ENCODE data around the gene EVA1C. TPM values are rescaled to one million over a fixed set of nuclear protein-coding genes. Genes with fewer than 3 reads are reported as not detected.
A peak's percentile ranks its signal among the peaks of the same experiment; 100 is the strongest.
"Not testable (repeated sequence)": the region's sequence is repeated elsewhere in the genome, so short reads cannot be mapped to it uniquely, and the experiment has no call there.

Gene EVA1C
- total RNA-seq, 3 donors from 2014 or later (not counting 1 experiment from before 2014, with no cell fraction given): 14.7 to 27.8 (median 15.8) TPM

DNA sequence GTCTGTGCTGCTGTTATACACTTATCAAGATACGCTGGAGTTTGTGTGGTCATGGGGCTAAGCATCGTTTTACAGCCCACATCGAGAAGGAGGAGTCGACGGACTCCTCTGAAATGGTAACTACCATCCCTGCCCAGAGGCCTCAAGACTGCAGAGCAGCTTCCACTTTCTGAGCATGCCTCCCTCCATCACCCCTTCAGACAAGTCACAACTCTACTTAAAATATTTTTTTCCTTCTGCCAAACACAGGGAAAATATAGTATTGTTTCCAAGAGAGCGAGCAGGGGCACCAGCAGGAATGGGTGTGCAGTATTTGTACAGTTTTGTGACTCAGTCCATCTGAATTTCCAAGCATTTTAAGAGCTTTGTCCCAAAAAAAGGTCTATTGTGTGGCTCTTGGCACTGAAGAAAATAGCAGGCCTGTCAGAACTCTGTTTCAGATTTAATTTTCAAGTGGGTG lies 14.1 kb downstream of the EVA1C start:
- Histone ChIP-seq H3K4me3 (ENCODE audit: low read length) (no peak overlapping the region), H3K36me3 (ENCODE audit: control insufficient read depth, insufficient read depth, low read length) (no peaks in the 10 kb centered on the region), H3K9me3 (ENCODE audit: control insufficient read depth, insufficient read depth, low read length) (no peaks in the 10 kb centered on the region), H3K27ac (ENCODE audit: low read length) (no peak overlapping the region), H3K27me3 (ENCODE audit: control insufficient read depth, insufficient read depth, low read length) (no peaks in the 10 kb centered on the region), H3K4me1 (ENCODE audit: control insufficient read depth, insufficient read depth, low read length) (no peaks in the 10 kb centered on the region)
- 91% methylated on average over 6 of the region's 6 CpGs for WGBS (ENCODE audit: insufficient coverage)
- DNase-seq (no peak), ATAC-seq (no peak)
- Mint-ChIP-seq H3K4me1 (peaks cover 7% of the 10 kb centered on the region in 2 donors), H3K9me3 (peaks cover 0 to 4% of the 10 kb centered on the region in 2 donors), H3K27ac (no peak overlapping the region), H3K4me3 (no peak overlapping the region), H3K27me3 (ENCODE audit: low read depth in 2 of 2) (no peaks in the 10 kb centered on the region), H3K36me3 (no peaks in the 10 kb centered on the region)
- no peak for TF ChIP-seq CTCF (IDR thresholded peaks at IDR 0.05)
- intact Hi-C loops (cut with micrococcal nuclease): no loop called here

GRCh38 chr21:32427958-32428623 lies 15.6 kb downstream of the EVA1C start:
- Histone ChIP-seq H3K27ac (ENCODE audit: low read length) (no peak overlapping the region), H3K27me3 (ENCODE audit: control insufficient read depth, insufficient read depth, low read length) (no peaks in the 10 kb centered on the region), H3K36me3 (ENCODE audit: control insufficient read depth, insufficient read depth, low read length) (no peaks in the 10 kb centered on the region), H3K4me1 (ENCODE audit: control insufficient read depth, insufficient read depth, low read length) (no peaks in the 10 kb centered on the region), H3K4me3 (ENCODE audit: low read length) (no peak overlapping the region), H3K9me3 (ENCODE audit: control insufficient read depth, insufficient read depth, low read length) (no peaks in the 10 kb centered on the region)
- intact Hi-C loops (cut with micrococcal nuclease): no loop called here
- H3K27ac Mint-ChIP-seq: no peak overlapping the region
- H3K27me3 Mint-ChIP-seq (ENCODE audit: low read depth in 2 of 2): no peaks in the 10 kb centered on the region
- DNase-seq: no peak
- TF ChIP-seq CTCF (IDR thresholded peaks at IDR 0.05): no peak
- peaks cover 15 to 16% of the 10 kb centered on the region in 2 donors for H3K4me1 Mint-ChIP-seq
- H3K9me3 Mint-ChIP-seq: no peaks in the 10 kb centered on the region
- ATAC-seq: no peak
- 82% methylated on average over 10 of the region's 10 CpGs for WGBS (ENCODE audit: insufficient coverage)
- no peak overlapping the region for H3K4me3 Mint-ChIP-seq
- no peaks in the 10 kb centered on the region for H3K36me3 Mint-ChIP-seq

DNA sequence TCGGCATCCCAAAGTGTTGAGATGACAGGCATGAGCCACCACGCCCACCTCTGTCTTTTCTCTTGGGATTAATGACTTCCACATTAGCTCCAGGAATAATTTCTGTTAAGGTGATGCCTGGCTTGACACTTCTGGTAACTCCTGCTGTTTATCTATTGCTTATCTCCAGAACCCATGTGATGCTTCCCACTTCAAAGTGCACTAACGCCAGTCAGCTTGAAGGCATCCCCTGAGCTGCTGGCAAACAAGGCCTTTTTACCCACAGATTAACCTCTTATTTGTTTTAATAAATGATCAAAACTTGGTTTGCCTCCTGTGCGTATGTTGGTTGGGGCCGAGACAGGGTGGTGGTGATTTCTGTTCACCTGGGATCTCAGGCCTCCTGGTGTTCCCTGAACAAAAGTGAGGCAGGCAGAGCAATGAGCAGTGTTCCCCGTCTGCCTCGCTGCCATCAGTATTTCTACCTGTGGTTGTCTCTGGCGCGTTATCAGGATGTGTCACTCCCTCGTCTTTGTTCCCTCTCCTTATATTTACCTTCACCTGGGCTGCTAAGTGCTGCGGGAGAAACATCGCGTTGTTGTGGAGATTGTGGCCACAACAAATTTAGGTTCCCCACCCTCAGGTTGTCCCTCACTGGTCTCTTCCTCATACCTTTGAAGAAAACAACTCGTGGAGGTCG lies 20.6 kb downstream of the EVA1C start:
- H3K36me3 ChIP-seq (ENCODE audit: control insufficient read depth, insufficient read depth, low read length); H3K27me3 Mint-ChIP-seq (ENCODE audit: low read depth in 2 of 2); H3K4me3 ChIP-seq (ENCODE audit: low read length); H3K36me3 Mint-ChIP-seq; intact Hi-C loops (cut with micrococcal nuclease); H3K4me3 Mint-ChIP-seq; H3K4me1 ChIP-seq (ENCODE audit: control insufficient read depth, insufficient read depth, low read length); H3K9me3 ChIP-seq (ENCODE audit: control insufficient read depth, insufficient read depth, low read length); H3K9me3 Mint-ChIP-seq; H3K27ac Mint-ChIP-seq; H3K27me3 ChIP-seq (ENCODE audit: control insufficient read depth, insufficient read depth, low read length); DNase-seq; ATAC-seq; H3K27ac ChIP-seq (ENCODE audit: low read length): not testable (repeated sequence)
- WGBS (ENCODE audit: insufficient coverage): 77% methylated on average over 15 of the region's 15 CpGs
- H3K4me1 Mint-ChIP-seq: peaks cover 28 to 31% of the 10 kb centered on the region in 2 donors

GRCh38 chr21:32437729-32438128 lies 25.2 kb downstream of the EVA1C start:
- no peaks in the 10 kb centered on the region for H3K27me3 Mint-ChIP-seq (ENCODE audit: low read depth in 2 of 2)
- H3K4me3 Mint-ChIP-seq: no peak overlapping the region
- intact Hi-C loops (cut with micrococcal nuclease): no loop called here
- DNase-seq (no peak), ATAC-seq (no peak)
- Histone ChIP-seq H3K27me3 (ENCODE audit: control insufficient read depth, insufficient read depth, low read length) (no peaks in the 10 kb centered on the region), H3K4me1 (ENCODE audit: control insufficient read depth, insufficient read depth, low read length) (peaks cover 7% of the 10 kb centered on the region), H3K36me3 (ENCODE audit: control insufficient read depth, insufficient read depth, low read length) (no peaks in the 10 kb centered on the region), H3K9me3 (ENCODE audit: control insufficient read depth, insufficient read depth, low read length) (no peaks in the 10 kb centered on the region), H3K4me3 (ENCODE audit: low read length) (no peak overlapping the region), H3K27ac (ENCODE audit: low read length) (no peak overlapping the region)
- no peaks in the 10 kb centered on the region for H3K36me3 Mint-ChIP-seq
- no peaks in the 10 kb centered on the region for H3K9me3 Mint-ChIP-seq
- peaks cover 27 to 32% of the 10 kb centered on the region in 2 donors for H3K4me1 Mint-ChIP-seq
- 37% methylated on average over 12 of the region's 12 CpGs for WGBS (ENCODE audit: insufficient coverage)
- no peak for TF ChIP-seq CTCF (IDR thresholded peaks at IDR 0.05)
- H3K27ac Mint-ChIP-seq: peak overlapping the region; percentile 23 to 29

Data from natural killer cell (primary cell).